ENCODE data around the gene HES3.

Gene HES3

GRCh38 chr1:6276811-6277555, 33.0 kb downstream of the HES3 start:
- DNase-seq (ENCODE audit: low spot score): no peak
- FAIRE-seq: no peak

GRCh38 chr1:6278263-6278662, 34.3 kb downstream of the HES3 start:
- DNase-seq (ENCODE audit: low spot score) (no peak), FAIRE-seq (no peak)

GRCh38 chr1:6279066-6279465, 35.1 kb downstream of the HES3 start:
- DNase-seq (ENCODE audit: low spot score): no peak
- FAIRE-seq: no peak

GRCh38 chr1:6279613-6280383, 35.8 kb downstream of the HES3 start:
- DNase-seq (ENCODE audit: low spot score) (no peak), FAIRE-seq (no peak)

DNA sequence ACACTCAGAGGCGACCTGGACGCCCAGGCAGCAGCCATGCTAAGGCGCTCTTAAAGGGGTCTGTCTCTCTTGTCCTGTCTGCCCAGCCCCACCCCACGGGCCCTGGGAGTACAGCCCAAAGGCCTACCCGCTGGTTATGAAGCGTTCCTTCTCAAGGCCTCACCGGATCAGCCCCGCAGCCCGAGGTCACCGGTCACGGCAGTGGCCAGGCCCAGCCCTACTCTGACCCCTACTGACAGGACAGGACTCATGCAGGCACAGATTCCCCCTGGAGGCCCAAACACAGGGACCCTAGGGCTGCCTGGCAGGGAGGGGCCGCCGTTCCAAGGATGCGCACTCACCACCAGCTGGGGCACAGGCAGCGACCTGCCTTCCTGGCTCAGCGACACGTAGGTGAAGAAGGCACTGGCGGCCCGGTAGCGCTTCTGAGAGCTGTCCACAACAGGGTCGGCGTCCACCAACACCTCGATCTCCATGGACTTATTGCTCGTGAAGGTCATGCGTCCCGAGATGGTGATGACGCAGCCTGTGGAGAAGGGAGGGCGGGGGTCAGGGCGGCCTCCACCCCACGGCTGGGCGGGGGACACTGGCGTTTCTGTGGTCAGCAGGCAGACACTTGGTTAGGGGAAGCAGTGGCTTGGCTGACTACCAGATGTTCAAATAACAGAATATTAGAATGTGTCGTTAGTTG, 36.9 kb downstream of the HES3 start:
- FAIRE-seq (no peak), DNase-seq (ENCODE audit: low spot score) (no peak)

- no peak for FAIRE-seq
- DNase-seq (ENCODE audit: low spot score): no peak
Measured at GRCh38 chr1:6281511-6282402, 37.8 kb downstream of the HES3 start.

DNA sequence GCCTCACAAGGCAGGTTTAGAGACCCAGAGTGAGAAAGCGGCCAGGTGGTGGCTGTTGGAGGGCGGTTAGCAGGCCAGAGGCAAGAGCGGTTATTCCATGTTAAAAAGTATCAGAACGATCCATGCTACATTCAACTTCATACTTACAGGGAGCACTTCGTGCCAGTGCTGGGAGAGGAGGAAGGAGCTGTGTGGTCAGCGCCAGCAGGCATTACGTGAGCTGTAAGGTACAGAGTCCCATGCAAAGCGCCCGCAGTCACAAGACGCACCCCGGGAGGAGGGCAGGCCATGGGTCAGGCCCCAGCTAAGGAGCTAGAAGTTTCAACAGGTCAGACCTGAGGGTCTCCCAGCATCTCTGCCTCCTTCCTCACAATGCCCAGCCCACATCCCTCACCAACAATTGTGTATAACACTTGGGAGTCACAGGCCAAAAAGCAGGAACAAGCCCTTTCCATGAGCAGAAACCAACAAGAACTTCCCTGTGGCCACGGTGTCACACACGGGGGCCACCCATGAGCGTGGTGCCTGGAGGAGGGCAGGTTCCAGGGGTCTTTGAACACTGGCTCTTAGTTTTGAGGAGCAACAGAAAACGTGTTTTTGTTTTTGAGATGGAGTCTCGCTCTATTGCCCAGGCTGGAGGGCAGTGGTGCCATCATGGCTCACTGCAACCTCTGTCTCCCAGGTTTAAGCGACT, 38.7 kb downstream of the HES3 start:
- FAIRE-seq (no peak), DNase-seq (ENCODE audit: low spot score) (no peak)

DNA sequence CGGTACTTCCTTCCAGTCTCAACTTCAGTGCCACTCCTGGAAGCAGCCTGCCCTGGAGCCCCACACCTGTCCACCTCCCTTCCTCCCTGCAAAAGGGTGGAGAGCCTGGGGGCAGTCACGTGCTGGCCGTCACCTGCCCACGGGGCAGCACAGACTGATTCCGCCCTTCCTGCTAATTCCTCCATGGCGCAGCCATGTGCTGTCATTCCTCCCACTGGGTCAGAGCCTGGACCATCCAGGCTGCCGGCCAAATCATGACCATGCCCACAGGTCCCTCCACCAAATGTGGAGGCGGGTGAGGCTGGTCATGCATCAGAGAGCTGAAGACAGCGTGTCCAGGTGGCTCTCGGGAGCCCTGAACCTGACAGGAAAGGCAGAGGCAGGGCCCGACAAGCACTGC, 41.4 kb downstream of the HES3 start:
- DNase-seq (ENCODE audit: low spot score) (no peak), FAIRE-seq (no peak)

DNA sequence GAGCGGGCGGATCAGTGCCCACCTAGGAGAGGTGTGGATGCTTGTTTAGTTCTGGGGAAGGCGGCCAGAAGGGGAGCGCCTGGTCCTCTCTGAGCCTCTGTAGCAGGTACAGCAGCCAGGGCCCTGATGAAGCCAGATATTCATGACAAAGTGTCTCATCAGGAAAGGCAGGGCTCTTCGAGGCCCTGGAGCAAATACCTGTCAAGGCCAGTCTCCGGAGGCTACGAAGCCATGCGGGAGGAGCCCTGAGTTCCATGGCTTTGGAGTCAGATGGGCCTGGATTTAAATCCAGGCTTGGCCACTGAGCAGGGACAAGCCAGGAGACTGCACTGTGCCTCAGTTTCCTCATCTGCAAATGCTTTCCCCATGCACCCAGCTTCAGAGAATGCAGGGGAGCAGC, 42.3 kb downstream of the HES3 start:
- FAIRE-seq (no peak), DNase-seq (ENCODE audit: low spot score) (no peak)

DNA sequence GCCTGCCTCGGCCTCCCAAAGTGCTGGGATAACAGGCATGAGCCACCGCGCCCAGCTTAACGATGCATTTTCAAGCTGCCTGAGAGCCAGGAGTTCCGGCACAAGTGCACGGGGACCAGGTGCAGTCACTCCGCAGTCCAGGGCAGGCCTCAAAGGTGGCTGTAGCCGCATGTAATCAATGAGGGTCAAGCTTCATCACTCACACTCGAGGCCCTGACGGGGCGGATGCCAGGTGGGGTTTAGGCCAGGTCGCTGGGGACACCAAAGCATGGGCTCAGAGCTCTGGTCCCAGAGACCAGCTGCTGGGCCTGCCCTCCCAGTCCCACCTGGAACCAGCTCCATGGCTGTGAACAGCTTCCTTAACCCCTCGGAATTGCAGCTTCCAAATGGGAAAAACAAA, 43.0 kb downstream of the HES3 start:
- DNase-seq (ENCODE audit: low spot score) (no peak), FAIRE-seq (no peak)

DNA sequence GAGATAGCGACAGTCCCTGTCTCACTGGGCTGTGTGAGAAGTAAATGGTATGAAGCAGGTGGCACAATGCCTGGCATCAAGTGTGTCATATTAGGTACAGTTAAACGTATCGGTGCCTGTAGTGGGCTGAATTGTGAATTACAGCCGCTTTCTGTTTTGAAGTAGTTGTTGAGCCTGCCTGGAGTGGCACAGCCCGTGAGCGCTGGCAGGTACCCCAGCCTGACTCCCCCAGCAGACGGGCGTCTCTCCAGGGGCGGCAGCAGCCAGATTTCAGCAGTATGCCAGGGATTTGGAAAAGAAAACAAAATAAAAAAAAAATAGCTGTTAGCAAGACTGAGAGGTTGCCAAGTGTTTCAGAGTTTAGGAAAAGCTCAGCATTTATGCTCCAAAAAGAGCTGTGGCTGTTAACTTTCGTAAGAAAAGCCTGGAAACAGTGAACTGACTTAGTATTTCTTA, 43.5 kb downstream of the HES3 start:
- DNase-seq (ENCODE audit: low spot score): no peak
- FAIRE-seq: no peak

DNA sequence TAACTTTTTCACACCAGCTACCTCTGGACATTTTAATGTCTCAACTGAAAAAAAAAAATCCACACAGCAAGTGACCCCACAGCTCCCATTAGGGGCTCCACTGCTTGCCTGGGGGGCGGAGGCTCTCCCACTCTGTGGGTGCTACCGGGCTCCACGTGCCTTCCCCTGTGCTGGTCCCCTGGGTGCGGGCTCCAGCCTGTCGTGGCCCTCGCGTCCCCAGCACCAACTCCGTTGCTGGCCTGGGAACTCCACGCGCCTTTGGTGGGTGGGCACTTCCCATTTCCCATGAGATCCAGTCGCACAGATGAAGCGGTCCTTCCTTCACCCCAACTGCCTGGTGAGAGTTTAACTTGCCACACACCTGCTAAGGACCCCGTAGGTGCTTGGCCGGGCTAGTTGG, 44.0 kb downstream of the HES3 start:
- DNase-seq (ENCODE audit: low spot score) (no peak), FAIRE-seq (no peak)

GRCh38 chr1:6288665-6289064, 44.7 kb downstream of the HES3 start:
- FAIRE-seq (no peak), DNase-seq (ENCODE audit: low spot score) (no peak)

DNA sequence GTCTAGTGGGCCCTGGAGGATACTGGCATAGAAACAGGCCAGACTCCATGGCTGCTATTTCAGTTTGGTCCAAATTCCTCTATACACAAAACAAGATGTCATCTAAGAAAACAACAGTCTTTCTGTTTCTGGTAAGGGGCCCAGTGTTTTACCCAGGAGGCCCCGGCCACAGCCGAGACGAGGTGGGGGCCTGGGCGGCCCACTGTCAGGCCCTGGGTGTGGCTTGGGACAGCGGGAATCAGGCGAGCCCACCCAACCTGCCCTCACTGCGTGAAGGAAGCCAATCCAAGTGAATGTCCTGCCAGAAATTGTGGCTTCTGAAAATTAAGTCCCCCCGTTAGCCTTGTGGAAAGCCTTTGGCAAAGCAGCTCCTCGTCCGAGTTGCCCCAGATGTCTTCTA, 48.1 kb downstream of the HES3 start:
- DNase-seq (ENCODE audit: low spot score) (no peak), FAIRE-seq (no peak)

DNA sequence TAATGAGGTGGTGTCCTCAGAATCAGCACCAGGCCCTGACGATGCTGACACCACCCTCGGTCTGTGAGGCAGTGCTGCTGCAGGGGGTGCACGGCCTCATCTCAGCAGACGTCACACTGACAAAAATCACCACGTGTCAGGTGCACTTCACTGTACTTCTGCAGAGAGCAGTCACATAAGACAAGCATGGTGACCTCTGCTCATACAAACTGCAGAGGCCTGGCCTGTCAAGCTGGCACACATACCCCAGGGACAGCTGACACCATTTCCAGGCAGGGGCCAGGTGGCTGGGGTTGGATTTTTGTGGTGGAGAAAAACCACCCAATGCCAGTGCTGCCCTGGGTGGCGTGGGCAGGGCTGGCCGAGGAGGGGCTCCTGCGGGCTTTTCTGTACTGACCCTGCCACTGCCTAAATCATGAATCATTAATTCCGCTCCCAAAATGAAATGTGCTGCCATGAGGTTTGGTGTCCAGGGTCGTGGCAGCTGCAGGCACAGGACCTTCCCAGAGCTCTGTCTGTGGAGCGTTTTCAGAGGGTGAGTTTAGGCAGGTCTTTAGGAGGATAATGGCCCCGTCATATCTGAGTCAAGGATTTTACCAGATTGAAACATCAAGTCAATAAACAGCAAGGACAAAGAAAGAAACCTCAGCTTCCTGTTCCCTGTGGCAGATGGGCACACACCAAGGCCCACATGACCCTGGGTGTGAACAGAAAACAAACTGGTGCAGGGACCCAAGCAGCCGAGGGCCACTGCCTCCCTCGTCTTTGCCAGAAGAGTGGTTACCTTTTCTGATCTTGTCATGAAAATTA, 50.3 kb downstream of the HES3 start:
- no peak for FAIRE-seq
- no peak for DNase-seq (ENCODE audit: low spot score)

- DNase-seq (ENCODE audit: low spot score): no peak
Measured at GRCh38 chr1:6294890-6295556, 51.0 kb downstream of the HES3 start.

More at GRCh38 chr1:6294890-6295556, 51.0 kb downstream of the HES3 start:
- FAIRE-seq: no peak

Measured in RCC 7860 (cell line).